HCT116 (cell line): ENCODE measurements around the gene LAMB4. TPM values are rescaled to one million over a fixed set of nuclear protein-coding genes. Genes with fewer than 3 reads are reported as not detected.

Experiments
- ATAC-seq: fragments of 200-7000 bp; cut with Tn5 transposase; 2 replicates; pipeline ENCODE4 v1.9.1; 2020; ENCODE audit warnings: mild to moderate bottlenecking, moderate library complexity
- BruUV-seq: library from RNA; stranded (reverse); fragments of 400-500 nt; replicated peaks from 2 replicates; lab custom pipeline; 2021; lab: Mats Ljungman, UMichigan
- CTCF ChIA-PET: fragments of 300-600 bp; sonication (Branson Sonifier 250); formaldehyde crosslinking; loops from one replicate; lab custom pipeline; 2021; ENCODE audit warnings: antibody characterized with exemption; lab: Charles Lee
- POLR2A ChIA-PET: fragments of 300-600, 350-600 bp; sonication (Branson Sonifier 250); formaldehyde crosslinking; loops from one replicate; lab custom pipeline; 2021; ENCODE audit warnings: antibody characterized with exemption; lab: Charles Lee
- RAD21 ChIA-PET, 2 experiments: fragments of 300-600 bp; sonication (Branson Sonifier 250); formaldehyde crosslinking; loops; one replicate each; lab custom pipeline; 2023; ENCODE audit warnings: low total read pairs in 2 of 2; ENCODE audit not compliant: uncharacterized antibody in 2 of 2, unreplicated experiment in 2 of 2, low non-redundant PET in 1 of 2; lab: Charles Lee
- DNase-seq: peaks from one replicate; pipeline ENCODE4 v3.0.0-alpha.2; 2010; ENCODE audit warnings: low read depth, low spot score
- H2AFZ ChIP-seq: fragments of 200-600 bp; shearing (Covaris generic), sonication (generic); 2 replicates; pipeline ENCODE4 v1.6.1; 2017; ENCODE audit warnings: low read depth, mixed run types, mixed read lengths, antibody characterized with exemption, low read length; ENCODE audit not compliant: poor library complexity, severe bottlenecking
- H3K27ac ChIP-seq: 2 replicates; pipeline ENCODE4 v1.5.1; 2012; ENCODE audit warnings: low read depth, low read length
- H3K27me3 ChIP-seq: fragments of 200-600 bp; sonication (generic); 2 replicates; pipeline ENCODE4 v1.6.1; 2016; ENCODE audit warnings: mixed run types, low read length, mixed read lengths; ENCODE audit not compliant: insufficient read depth
- H3K36me3 ChIP-seq, 2 experiments: fragments of 200-500 bp in 1 of 2; fragments of 200-600 bp in 1 of 2; sonication (Bioruptor generic) in 1 of 2; sonication (generic) in 1 of 2; 2 replicates each; pipeline versions ENCODE4 v1.5.1 to v1.6.1; 2014 to 2016; ENCODE audit warnings: low read length in 2 of 2, inconsistent platforms in 1 of 2, mixed read lengths in 1 of 2, mixed run types in 1 of 2; ENCODE audit not compliant: insufficient read depth in 2 of 2, control insufficient read depth in 1 of 2
- H3K4me1 ChIP-seq, 2 experiments: fragments of 200-600 bp in 1 of 2; sonication (generic) in 1 of 2; 2 replicates each; pipeline versions ENCODE4 v1.5.1 to v1.6.1; 2012 to 2017; ENCODE audit warnings: low read length in 2 of 2, inconsistent platforms in 1 of 2, mild to moderate bottlenecking in 1 of 2, mixed read lengths in 1 of 2, mixed run types in 1 of 2, moderate library complexity in 1 of 2; ENCODE audit not compliant: insufficient read depth in 2 of 2, control insufficient read depth in 1 of 2
- H3K4me2 ChIP-seq: fragments of 200-600 bp; sonication (generic); 2 replicates; pipeline ENCODE4 v1.6.1; 2017; ENCODE audit warnings: mixed run types, low read length, mixed read lengths
- H3K4me3 ChIP-seq, 2 experiments: fragments of 200-600 bp in 1 of 2; sonication (generic) in 1 of 2; replicated peaks in 1 of 2; 2 replicates each; pipeline ENCODE4 v1.5.1; 2011 to 2016; ENCODE audit warnings: low read length in 2 of 2, control low read depth in 1 of 2, low read depth in 1 of 2, mild to moderate bottlenecking in 1 of 2, mixed read lengths in 1 of 2, mixed run types in 1 of 2
- H3K79me2 ChIP-seq: fragments of 200-600 bp; sonication (generic); 2 replicates; pipeline ENCODE4 v1.6.1; 2017; ENCODE audit warnings: mild to moderate bottlenecking, mixed run types, low read length, moderate library complexity, mixed read lengths; ENCODE audit not compliant: insufficient read depth
- H3K9ac ChIP-seq: fragments of 200-600 bp; sonication (generic); 2 replicates; pipeline ENCODE4 v1.6.1; 2016; ENCODE audit warnings: low read length, mixed read lengths
- H3K9me2 ChIP-seq: fragments of 200-600 bp; sonication (generic), shearing (Covaris generic); 2 replicates; pipeline ENCODE4 v1.6.1; 2017; ENCODE audit warnings: mixed run types, mild to moderate bottlenecking, moderate library complexity; ENCODE audit not compliant: insufficient read depth
- H3K9me3 ChIP-seq, 2 experiments: fragments of 200-500 bp in 1 of 2; fragments of 200-600 bp in 1 of 2; sonication (Bioruptor generic) in 1 of 2; sonication (generic) in 1 of 2; 2 replicates each; pipeline ENCODE4 v1.6.1; 2014 to 2017; ENCODE audit warnings: low read length in 2 of 2, mixed read lengths in 2 of 2, inconsistent platforms in 1 of 2, low read depth in 1 of 2, mild to moderate bottlenecking in 1 of 2, mixed run types in 1 of 2, moderate library complexity in 1 of 2; ENCODE audit not compliant: control insufficient read depth in 1 of 2, insufficient read depth in 1 of 2
- H4K20me1 ChIP-seq: fragments of 200-600 bp; sonication (generic), shearing (Covaris generic); 2 replicates; pipeline ENCODE4 v1.6.1; 2017; ENCODE audit warnings: mixed run types, mild to moderate bottlenecking, moderate library complexity; ENCODE audit not compliant: insufficient read depth
- CEBPB ChIP-seq: IDR thresholded peaks from 2 replicates; pipeline ENCODE4 v1.6.1; 2012; ENCODE audit warnings: low read depth
- EGR1 ChIP-seq: IDR thresholded peaks from 2 replicates; pipeline ENCODE4 v1.6.1; 2012; ENCODE audit warnings: low read depth
- ELF1 ChIP-seq: IDR thresholded peaks from 2 replicates; pipeline ENCODE4 v1.6.1; 2012; ENCODE audit warnings: low read depth, borderline replicate concordance
- EZH2 ChIP-seq: fragments of 200-600 bp; sonication (generic); IDR thresholded peaks from 2 replicates; pipeline ENCODE4 v1.6.1; 2017; ENCODE audit warnings: antibody characterized with exemption, mixed run types
- FOSL1 ChIP-seq: IDR thresholded peaks from 2 replicates; pipeline ENCODE4 v1.6.1; 2012; ENCODE audit warnings: low read depth
- JUND ChIP-seq: IDR thresholded peaks from 2 replicates; pipeline ENCODE4 v1.6.1; 2012
- SIN3A ChIP-seq: IDR thresholded peaks from 2 replicates; pipeline ENCODE4 v1.6.1; 2012; ENCODE audit warnings: low read depth
- SP1 ChIP-seq: IDR thresholded peaks from 2 replicates; pipeline ENCODE4 v1.6.1; 2012; ENCODE audit warnings: low read depth
- ZNF274 ChIP-seq: fragments of 200-500 bp; sonication (Bioruptor generic); IDR thresholded peaks from 2 replicates; pipeline ENCODE4 v1.6.1; 2014; ENCODE audit warnings: mild to moderate bottlenecking, low read depth, low read length, inconsistent platforms
- intact Hi-C: fragments of 100-400 bp; cut with micrococcal nuclease; formaldehyde crosslinking; loops from 2 replicates; pipeline ENCODE4 v1.10.0; 2022
- total RNA-seq: library from RNA; stranded (reverse); gene quantifications from one replicate; pipeline ENCODE4 v1.2.1, GENCODE V29; 2021; ENCODE audit not compliant: unreplicated experiment
- TF ChIP-seq, protein P1 (sequence below), 3 experiments: fragments of 200-600 bp in 1 of 3; sonication (generic) in 1 of 3; IDR thresholded peaks in 2 of 3; conservative IDR thresholded peaks in 1 of 3; 2 replicates each; pipeline ENCODE4 v1.5.1; 2012 to 2017; ENCODE audit warnings: low read depth in 2 of 3, low read length in 2 of 3, antibody characterized with exemption in 1 of 3, borderline replicate concordance in 1 of 3, control low read depth in 1 of 3, mild to moderate bottlenecking in 1 of 3, mixed read lengths in 1 of 3, mixed run types in 1 of 3, moderate library complexity in 1 of 3; ENCODE audit not compliant: insufficient read depth in 1 of 3
- TF ChIP-seq, protein P2 (sequence below): IDR thresholded peaks from 2 replicates; pipeline ENCODE4 v1.6.1; 2012; ENCODE audit warnings: low read depth
- TF ChIP-seq, protein P3 (sequence below): IDR thresholded peaks from 2 replicates; pipeline ENCODE4 v1.6.1; 2012

LAMB4 gene
- total RNA-seq, 1 experiment from 2014 or later: not detected

DNA sequence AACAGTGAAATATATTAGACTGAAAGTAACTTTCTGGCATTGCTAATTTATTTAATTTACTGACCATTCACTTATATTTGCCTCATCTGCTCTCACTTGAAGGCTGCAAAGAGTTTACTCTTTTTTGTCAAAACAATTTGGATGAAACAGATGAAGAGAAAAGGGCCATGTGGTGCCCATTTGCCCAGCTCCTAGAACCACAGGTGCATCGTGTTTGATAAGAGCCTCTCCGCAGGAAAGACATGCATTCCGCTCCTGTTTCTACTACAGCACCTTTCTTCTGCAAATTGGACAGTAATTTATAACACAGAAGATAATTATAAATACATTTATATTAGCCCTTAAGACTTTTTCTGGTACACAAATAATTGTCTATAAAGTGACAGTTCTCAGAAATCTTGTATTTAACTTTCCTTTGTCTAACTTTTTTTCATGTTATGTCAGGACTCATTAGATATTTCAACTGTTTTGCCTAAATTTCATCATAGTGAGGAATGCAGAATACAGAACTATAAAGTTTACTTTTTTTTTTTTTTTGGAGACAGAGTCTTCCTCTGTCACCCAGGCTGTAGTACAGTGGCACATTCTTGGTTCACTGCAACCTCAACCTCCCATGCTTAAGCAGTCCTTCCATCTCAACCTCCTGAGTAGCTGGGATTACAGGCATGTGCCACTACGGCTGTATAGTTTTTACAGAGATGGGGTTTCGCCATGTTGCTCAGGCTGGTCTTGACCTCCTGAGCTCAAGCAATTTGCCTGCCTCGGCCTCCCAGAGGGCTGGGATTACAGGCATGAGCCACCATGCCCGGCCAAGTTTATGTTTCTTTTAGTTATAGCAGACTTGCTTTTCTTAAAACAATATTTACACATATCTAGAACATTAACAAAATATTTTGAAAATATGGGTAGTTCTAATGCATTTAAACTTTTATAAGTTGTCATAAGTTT lies 869 bp downstream of the LAMB4 start:
- H2AFZ ChIP-seq: no peak overlapping the region
- ChIA-PET POLR2A (no interaction called here), CTCF (no interaction called here)

More for the DNA sequence above, 869 bp downstream of the LAMB4 start:
- Histone ChIP-seq H3K4me2 (no peak overlapping the region), H3K4me1 (no peaks in the 10 kb centered on the region), H3K27ac (no peak overlapping the region), H3K79me2 (no peaks in the 10 kb centered on the region), H3K36me3 (no peaks in the 10 kb centered on the region), H3K27me3 (no peaks in the 10 kb centered on the region), H4K20me1 (no peaks in the 10 kb centered on the region), H3K4me3 (no peak overlapping the region), H3K9me2 (no peaks in the 10 kb centered on the region), H3K9me3 (no peaks in the 10 kb centered on the region), H3K9ac (no peak overlapping the region)
- DNase-seq (no peak), ATAC-seq (no peak)
- TF ChIP-seq SIN3A (no peak), JUND (no peak), ZNF274 (no peak), FOSL1 (no peak), ELF1 (no peak), EGR1 (no peak), SP1 (no peak), CEBPB (no peak), EZH2 (no peak)
- TF ChIP-seq, protein P1, sequence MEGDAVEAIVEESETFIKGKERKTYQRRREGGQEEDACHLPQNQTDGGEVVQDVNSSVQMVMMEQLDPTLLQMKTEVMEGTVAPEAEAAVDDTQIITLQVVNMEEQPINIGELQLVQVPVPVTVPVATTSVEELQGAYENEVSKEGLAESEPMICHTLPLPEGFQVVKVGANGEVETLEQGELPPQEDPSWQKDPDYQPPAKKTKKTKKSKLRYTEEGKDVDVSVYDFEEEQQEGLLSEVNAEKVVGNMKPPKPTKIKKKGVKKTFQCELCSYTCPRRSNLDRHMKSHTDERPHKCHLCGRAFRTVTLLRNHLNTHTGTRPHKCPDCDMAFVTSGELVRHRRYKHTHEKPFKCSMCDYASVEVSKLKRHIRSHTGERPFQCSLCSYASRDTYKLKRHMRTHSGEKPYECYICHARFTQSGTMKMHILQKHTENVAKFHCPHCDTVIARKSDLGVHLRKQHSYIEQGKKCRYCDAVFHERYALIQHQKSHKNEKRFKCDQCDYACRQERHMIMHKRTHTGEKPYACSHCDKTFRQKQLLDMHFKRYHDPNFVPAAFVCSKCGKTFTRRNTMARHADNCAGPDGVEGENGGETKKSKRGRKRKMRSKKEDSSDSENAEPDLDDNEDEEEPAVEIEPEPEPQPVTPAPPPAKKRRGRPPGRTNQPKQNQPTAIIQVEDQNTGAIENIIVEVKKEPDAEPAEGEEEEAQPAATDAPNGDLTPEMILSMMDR (IDR thresholded peaks at IDR 0.05 in 2 of 3, conservative IDR thresholded peaks at IDR 0.05 in 1 of 3; ENCODE audit: borderline replicate concordance in 1 of 3, insufficient read depth in 1 of 3, low read depth in 2 of 3, low read length in 2 of 3): no peak
- TF ChIP-seq, protein P2, sequence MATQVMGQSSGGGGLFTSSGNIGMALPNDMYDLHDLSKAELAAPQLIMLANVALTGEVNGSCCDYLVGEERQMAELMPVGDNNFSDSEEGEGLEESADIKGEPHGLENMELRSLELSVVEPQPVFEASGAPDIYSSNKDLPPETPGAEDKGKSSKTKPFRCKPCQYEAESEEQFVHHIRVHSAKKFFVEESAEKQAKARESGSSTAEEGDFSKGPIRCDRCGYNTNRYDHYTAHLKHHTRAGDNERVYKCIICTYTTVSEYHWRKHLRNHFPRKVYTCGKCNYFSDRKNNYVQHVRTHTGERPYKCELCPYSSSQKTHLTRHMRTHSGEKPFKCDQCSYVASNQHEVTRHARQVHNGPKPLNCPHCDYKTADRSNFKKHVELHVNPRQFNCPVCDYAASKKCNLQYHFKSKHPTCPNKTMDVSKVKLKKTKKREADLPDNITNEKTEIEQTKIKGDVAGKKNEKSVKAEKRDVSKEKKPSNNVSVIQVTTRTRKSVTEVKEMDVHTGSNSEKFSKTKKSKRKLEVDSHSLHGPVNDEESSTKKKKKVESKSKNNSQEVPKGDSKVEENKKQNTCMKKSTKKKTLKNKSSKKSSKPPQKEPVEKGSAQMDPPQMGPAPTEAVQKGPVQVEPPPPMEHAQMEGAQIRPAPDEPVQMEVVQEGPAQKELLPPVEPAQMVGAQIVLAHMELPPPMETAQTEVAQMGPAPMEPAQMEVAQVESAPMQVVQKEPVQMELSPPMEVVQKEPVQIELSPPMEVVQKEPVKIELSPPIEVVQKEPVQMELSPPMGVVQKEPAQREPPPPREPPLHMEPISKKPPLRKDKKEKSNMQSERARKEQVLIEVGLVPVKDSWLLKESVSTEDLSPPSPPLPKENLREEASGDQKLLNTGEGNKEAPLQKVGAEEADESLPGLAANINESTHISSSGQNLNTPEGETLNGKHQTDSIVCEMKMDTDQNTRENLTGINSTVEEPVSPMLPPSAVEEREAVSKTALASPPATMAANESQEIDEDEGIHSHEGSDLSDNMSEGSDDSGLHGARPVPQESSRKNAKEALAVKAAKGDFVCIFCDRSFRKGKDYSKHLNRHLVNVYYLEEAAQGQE: no peak
- TF ChIP-seq, protein P3, sequence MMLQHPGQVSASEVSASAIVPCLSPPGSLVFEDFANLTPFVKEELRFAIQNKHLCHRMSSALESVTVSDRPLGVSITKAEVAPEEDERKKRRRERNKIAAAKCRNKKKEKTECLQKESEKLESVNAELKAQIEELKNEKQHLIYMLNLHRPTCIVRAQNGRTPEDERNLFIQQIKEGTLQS: no peak
- intact Hi-C loops: no loop called here
- no TSS peak for BruUV-seq
- RAD21 ChIA-PET: no interaction called here
